GM12892 (cell line): ENCODE results near the gene ZNF644. TPM values are rescaled to one million over a fixed set of nuclear protein-coding genes. Genes with fewer than 3 reads are reported as not detected.
"Not testable (repeated sequence)": the region's sequence is repeated elsewhere in the genome, so short reads cannot be mapped to it uniquely, and the experiment has no call there.

Source experiments
- DNase-seq: peaks from one replicate; pipeline ENCODE4 v3.0.0; 2011; ENCODE audit not compliant: insufficient read length
- FAIRE-seq: peaks from 2 replicates; lab custom pipeline; 2011; peaks lifted over from hg19 to GRCh38; lab: Jason Lieb, UNC
- POLR2A ChIP-seq: IDR thresholded peaks from 2 replicates; pipeline ENCODE4 v1.6.1; 2011; ENCODE audit warnings: low read depth, low read length, control low read depth
- POLR2AphosphoS5 ChIP-seq: IDR thresholded peaks from 2 replicates; pipeline ENCODE4 v1.6.1; 2011; ENCODE audit warnings: low read depth, low read length, control low read depth
- TAF1 ChIP-seq: IDR thresholded peaks from 2 replicates; pipeline ENCODE4 v1.6.1; 2011; ENCODE audit warnings: low read depth, mild to moderate bottlenecking, control low read depth, low read length, borderline replicate concordance
- polyA plus RNA-seq: library from polyadenylated mRNA; unstranded; fragments of >200 nt; gene quantifications from one replicate; pipeline ENCODE4 v1.2.1, GENCODE V29; 2012; ENCODE audit warnings: missing spikeins, inconsistent platforms; ENCODE audit not compliant: missing spikeins

The ZNF644 gene
- polyA plus RNA-seq: 19.8 TPM

DNA sequence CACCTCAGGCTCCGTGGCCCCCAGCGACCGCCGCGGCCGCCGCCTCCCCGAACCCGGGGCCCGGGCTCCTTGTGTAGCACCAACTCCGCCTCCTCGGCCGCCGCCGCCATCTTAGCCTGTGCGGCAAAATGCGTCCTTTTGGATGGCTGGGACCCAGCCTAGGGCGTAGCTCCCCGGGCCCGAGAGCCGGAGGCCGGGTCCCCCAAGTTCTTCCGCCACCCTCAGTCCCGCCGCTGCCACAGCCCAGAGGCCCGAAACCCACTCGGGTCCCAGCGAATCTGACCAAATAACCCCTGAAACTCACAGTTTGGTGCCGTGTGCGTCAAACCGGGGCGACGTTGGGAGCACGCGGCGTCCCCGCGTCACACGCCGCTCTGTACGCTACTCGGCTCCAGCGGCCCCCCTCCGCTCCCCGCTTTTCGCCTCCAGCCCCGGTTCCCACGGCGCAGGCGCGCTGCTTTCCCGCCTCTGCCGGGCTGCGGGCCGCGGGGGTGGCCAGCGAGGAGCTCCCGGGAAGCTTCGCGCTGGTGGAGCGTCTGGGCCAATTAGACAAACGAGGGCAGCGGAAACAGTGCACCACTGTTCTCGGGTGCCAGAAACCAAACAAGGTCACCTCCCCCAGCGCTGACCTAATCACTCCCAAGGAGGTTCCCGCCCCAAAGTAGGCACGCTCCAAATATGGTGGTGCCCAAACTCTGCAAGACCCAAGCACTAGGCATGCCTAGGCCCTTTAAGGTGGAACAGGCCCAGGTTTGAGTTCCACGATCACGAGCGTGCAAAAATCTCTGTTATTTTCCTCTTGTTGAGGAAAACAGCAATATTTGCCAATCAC lies at the start of gene ZNF644:
TSS of gene ZNF644 (minus strand) at position 350 of the 832 bp plus-strand sequence. CDS start 39,682 bp downstream, outside the sequence.
- FAIRE-seq: peak; percentile 98
- peak; percentile 78 for DNase-seq
- TF ChIP-seq POLR2AphosphoS5 (peak; percentile 91), TAF1 (peak; percentile 52), POLR2A (peak; percentile 83)

- DNase-seq (no peak), FAIRE-seq (no peak)
- TF ChIP-seq POLR2AphosphoS5 (no peak), POLR2A (no peak)
Observed at GRCh38 chr1:91070298-91070697, 48.5 kb upstream of the ZNF644 start.

- TF ChIP-seq POLR2AphosphoS5: no peak
- TF ChIP-seq TAF1: no peak
- no peak for TF ChIP-seq POLR2A
- FAIRE-seq (no peak), DNase-seq (no peak)
Observed at GRCh38 chr1:91066538-91066937, 44.7 kb upstream of the ZNF644 start.

GRCh38 chr1:91065337-91065736 lies 43.5 kb upstream of the ZNF644 start:
- TF ChIP-seq TAF1: no peak
- no peak for TF ChIP-seq POLR2AphosphoS5
- TF ChIP-seq POLR2A: no peak
- DNase-seq: no peak
- FAIRE-seq: no peak

- DNase-seq, FAIRE-seq: not testable (repeated sequence)
Observed at GRCh38 chr1:91063403-91063802, 41.6 kb upstream of the ZNF644 start.

DNA sequence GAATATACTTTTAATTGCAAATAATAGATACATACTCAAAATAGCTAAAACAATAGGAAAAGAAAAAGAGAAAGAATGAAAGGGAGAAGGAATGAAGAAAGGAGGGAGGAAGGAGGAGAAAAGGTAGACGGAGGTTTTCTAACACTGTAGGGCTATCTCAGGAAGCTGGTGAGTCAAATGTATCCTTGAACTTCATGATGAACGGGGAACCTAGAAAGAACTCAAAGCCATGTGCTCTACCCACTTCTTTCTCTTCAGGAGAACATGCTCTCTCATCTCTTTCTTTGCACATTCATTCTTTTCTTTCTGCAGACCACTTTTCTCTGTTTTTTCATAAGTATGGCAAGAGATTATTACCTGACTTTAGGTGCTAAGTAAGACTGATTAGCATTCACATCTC lies 37.3 kb upstream of the ZNF644 start:
- FAIRE-seq (peak; percentile 14), DNase-seq (no peak)
- TF ChIP-seq POLR2A: no peak

DNA sequence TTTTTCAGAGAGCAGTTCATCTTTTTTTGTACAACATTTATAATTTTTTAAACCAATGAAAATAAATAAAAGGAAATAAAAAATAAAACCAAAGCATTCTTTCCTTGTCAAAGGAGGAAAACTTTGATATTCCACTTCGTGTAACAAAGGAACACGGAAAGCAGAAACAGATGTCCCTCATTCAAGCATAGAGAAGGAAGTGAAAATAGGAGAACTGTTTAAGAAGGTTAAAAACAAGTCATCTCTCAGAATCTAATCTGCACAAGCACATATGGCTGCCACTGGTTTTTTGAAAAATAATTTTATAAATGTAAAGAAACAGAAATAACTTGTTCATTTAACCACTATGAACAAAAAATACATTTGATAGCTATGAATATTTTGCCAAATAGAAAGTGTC lies 35.9 kb upstream of the ZNF644 start:
- no peak for TF ChIP-seq TAF1
- TF ChIP-seq POLR2AphosphoS5: no peak
- TF ChIP-seq POLR2A: no peak
- DNase-seq: no peak
- no peak for FAIRE-seq

DNA sequence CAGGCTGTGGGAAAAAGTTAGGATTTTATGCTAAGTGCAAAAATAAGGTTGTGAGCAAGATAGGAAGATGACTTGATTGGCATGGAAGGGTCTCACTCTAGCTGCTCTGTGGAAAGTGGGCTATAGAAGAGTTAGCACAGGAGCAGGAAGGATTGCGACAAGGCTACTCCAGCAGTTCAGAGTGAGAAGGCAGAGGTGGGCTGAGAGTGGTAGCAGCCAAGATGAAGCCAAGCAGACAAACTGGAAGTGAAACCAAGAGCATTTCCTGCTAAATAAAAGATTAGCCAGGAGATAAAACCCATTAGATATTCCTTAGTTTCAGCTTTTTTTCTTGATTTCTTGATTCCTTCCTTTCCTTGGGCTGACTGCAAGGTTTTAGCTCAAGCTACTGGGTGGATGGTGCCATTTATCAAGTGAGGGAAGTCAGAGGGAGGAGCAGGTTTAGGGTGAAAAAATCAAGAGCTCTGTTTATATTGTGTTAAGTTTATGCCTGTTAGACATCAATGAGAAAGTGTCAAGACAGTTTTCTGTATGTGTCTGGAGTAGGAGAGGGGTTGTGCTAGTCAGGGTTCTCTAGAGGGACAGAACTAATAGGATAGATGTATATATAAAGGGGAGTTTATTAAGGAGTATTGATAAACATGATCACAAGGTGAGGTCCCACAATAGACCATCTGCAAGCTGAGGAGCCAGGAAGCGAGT lies 33.1 kb upstream of the ZNF644 start:
- FAIRE-seq (peak; percentile 88), DNase-seq (no peak)
- TF ChIP-seq POLR2AphosphoS5: no peak
- TF ChIP-seq TAF1: no peak
- no peak for TF ChIP-seq POLR2A

- TF ChIP-seq TAF1: no peak
- TF ChIP-seq POLR2A: no peak
- TF ChIP-seq POLR2AphosphoS5: no peak
- DNase-seq (no peak), FAIRE-seq (no peak)
Observed at GRCh38 chr1:91053630-91054029, 31.8 kb upstream of the ZNF644 start.

DNA sequence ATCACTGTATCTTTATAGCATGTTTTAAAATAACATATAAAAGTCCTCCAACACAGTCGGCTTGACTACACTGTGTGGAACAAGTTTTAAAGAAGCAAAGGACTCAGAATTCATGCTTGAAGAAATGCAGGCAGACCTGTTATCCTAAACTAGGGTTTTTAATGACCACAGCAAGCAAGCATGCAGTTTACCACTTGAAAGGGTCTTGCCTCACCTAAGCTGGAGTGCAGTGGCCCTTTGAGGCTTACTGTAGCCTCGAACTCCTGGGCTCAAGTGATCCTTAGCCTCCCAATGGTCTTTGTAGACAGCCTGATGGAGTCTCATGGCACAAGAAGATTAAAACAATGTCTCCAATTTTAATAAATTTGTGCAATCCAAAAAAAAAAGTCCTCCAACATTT lies 27.7 kb upstream of the ZNF644 start:
- not testable (repeated sequence) for FAIRE-seq, DNase-seq

- DNase-seq (no peak), FAIRE-seq (no peak)
- no peak for TF ChIP-seq TAF1
- TF ChIP-seq POLR2A: no peak
- TF ChIP-seq POLR2AphosphoS5: no peak
Observed at GRCh38 chr1:91046766-91047165, 24.9 kb upstream of the ZNF644 start.

DNA sequence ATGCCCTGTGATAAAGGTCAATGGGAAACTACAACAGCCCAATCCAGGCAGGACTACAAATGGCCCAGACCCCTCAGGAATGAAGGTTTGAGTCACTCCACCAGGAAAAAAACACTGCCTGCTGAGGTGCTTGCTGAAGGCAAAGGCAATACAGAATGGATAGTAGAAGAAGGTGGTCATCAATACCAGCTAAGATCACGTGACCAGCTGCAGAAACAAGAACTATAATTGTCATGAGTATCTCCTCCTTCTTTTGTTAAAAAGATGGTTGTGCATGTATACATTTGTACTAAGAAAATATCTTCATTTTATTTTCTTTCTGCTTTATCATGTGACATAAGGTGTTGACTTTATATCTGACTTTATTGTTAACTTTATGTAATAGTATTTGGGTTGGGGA lies 23.4 kb upstream of the ZNF644 start:
- FAIRE-seq: no peak
- no peak for DNase-seq
- TF ChIP-seq POLR2AphosphoS5 (no peak), TAF1 (no peak), POLR2A (no peak)

- not testable (repeated sequence) for DNase-seq, FAIRE-seq
Observed at GRCh38 chr1:91044776-91045175, 22.9 kb upstream of the ZNF644 start.

DNA sequence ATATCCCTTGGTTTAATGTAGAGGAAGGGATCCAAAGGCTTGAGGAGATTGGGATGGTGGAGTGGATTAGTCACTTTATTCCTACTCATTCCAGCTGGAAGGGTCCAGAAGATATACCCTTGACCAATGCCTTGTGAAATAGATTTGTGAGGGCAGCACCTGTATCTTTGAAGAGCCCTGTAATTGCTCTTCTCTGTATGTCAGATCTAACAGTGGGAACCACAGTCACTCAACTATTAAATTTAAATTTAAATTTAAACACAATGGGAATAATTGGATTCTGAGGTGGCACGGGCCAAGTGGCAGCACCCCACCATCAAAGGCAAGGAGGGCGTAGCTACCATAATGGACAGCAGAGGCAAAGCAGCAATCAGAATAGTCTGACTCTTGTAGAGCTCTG lies 20.5 kb upstream of the ZNF644 start:
- not testable (repeated sequence) for DNase-seq, FAIRE-seq
